Thyroid gland (tissue), 4 donors: Measurements from ENCODE around the gene ADAMTS2.

Source experiments
- CTCF ChIP-seq, 6 experiments: fragments of 200-600 bp in 3 of 6; fragments of 450-650 bp in 3 of 6; sonication (generic) in 3 of 6; IDR thresholded peaks; one replicate each; pipeline ENCODE4 v1.5.1; 2016 to 2019; ENCODE audit warnings: antibody characterized with exemption in 6 of 6, mild to moderate bottlenecking in 2 of 6, inconsistent platforms in 1 of 6, moderate library complexity in 1 of 6
- POLR2A ChIP-seq, 2 donors: fragments of 450-650 bp; IDR thresholded peaks; one replicate each; pipeline ENCODE4 v1.6.1; 2017; ENCODE audit warnings: antibody characterized with exemption in 2 of 2, mild to moderate bottlenecking in 2 of 2, moderate library complexity in 1 of 2

DNA sequence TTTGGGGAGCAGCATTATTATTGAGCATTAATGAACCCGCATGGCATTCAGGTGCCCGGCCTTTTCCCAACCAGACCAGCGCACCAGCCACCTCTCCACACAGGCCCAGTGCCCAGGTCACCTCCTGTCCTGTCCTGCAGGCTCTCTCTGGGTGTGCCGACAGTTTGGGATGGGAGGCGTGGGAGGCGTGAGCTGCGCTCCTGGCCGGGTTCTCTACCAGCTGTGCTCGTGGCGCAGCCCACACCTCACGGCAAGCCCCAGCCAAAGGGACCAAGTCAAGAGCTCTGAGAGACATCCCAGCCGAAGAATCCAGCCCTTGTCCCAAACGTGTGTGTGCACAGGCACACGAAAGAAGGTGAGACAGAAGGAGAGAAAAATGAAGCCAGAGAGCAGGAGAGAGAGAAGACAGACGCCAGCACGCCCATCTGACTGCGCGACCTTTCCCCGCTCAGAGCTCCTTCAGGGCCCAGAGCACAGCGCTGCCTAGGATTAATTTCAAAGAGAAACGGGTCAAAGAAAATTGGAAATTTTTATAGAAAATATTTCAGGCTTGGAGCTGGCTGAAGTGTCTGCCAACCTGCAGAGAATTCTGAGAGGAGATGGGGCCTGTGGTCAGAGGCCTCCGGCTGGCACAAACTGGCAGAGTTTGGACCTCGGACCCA, 81.7 kb downstream of the ADAMTS2 start:
- TF ChIP-seq POLR2A (IDR thresholded peaks at IDR 0.05) (no peak), CTCF (IDR thresholded peaks at IDR 0.05) (no peak)
